Measurements from ENCODE around the gene MARCHF10. TPM values are rescaled to one million over a fixed set of nuclear protein-coding genes. Genes with fewer than 3 reads are reported as not detected.

MARCHF10 gene
- total and polyA plus RNA-seq, 9 donors = 0.06 to 6.5 (median 0.46) TPM; not detected in 3

- Histone ChIP-seq H3K36me3 (no peaks in the 10 kb centered on the region), H3K4me3 (no peak overlapping the region), H3K27ac (no peak overlapping the region), H3K9me3 (no peaks in the 10 kb centered on the region), H3K27me3 (no peaks in the 10 kb centered on the region), H3K4me1 (ENCODE audit: insufficient read depth) (peaks cover 5% of the 10 kb centered on the region)
- no peak for TF ChIP-seq POLR2A (IDR thresholded peaks at IDR 0.05)
- no peak for TF ChIP-seq CTCF (IDR thresholded peaks at IDR 0.05)
- no peak for TF ChIP-seq EP300 (IDR thresholded peaks at IDR 0.05)
- DNase-seq = no peak
- 81 to 90% (median 85%) methylated on average over 1 of the region's 1 CpG for WGBS, 3 donors
- intact Hi-C loops (cut with DNase I) = no loop called here
These were observed 88.5 kb downstream of the MARCHF10 start for GRCh38 chr17:62719586-62719985.

- no peak for DNase-seq
- TF ChIP-seq POLR2A (IDR thresholded peaks at IDR 0.05) (no peak), CTCF (IDR thresholded peaks at IDR 0.05) (no peak), EP300 (IDR thresholded peaks at IDR 0.05) (no peak)
- H3K27me3 ChIP-seq = no peaks in the 10 kb centered on the region
- peaks cover 5% of the 10 kb centered on the region for H3K4me1 ChIP-seq (ENCODE audit: insufficient read depth)
- 65 to 73% (median 66%) methylated on average over 11 of the region's 11 CpGs for WGBS, 3 donors
- H3K36me3 ChIP-seq = no peaks in the 10 kb centered on the region
- intact Hi-C loops (cut with DNase I) = no loop called here
- H3K9me3 ChIP-seq = no peaks in the 10 kb centered on the region
- H3K4me3 ChIP-seq = no peak overlapping the region
- H3K27ac ChIP-seq = no peak overlapping the region
These were observed 89.7 kb downstream of the MARCHF10 start for GRCh38 chr17:62718429-62718828.

GRCh38 chr17:62717889-62718288 lies 90.2 kb downstream of the MARCHF10 start:
- TF ChIP-seq CTCF (IDR thresholded peaks at IDR 0.05) (no peak), EP300 (IDR thresholded peaks at IDR 0.05) (no peak), POLR2A (IDR thresholded peaks at IDR 0.05) (no peak)
- Histone ChIP-seq H3K9me3 (no peaks in the 10 kb centered on the region), H3K36me3 (no peaks in the 10 kb centered on the region), H3K4me3 (no peak overlapping the region), H3K27ac (no peak overlapping the region), H3K27me3 (no peaks in the 10 kb centered on the region), H3K4me1 (ENCODE audit: insufficient read depth) (peaks cover 4% of the 10 kb centered on the region)
- intact Hi-C loops (cut with DNase I) = no loop called here
- no peak for DNase-seq
- WGBS, 3 donors = 91 to 94% (median 93%) methylated on average over 8 of the region's 8 CpGs

- Histone ChIP-seq H3K27ac (no peak overlapping the region), H3K36me3 (no peaks in the 10 kb centered on the region), H3K9me3 (no peaks in the 10 kb centered on the region), H3K27me3 (no peaks in the 10 kb centered on the region), H3K4me3 (no peak overlapping the region), H3K4me1 (ENCODE audit: insufficient read depth) (peaks cover 3% of the 10 kb centered on the region)
- intact Hi-C loops (cut with DNase I) = no loop called here
- DNase-seq = no peak
- TF ChIP-seq POLR2A (IDR thresholded peaks at IDR 0.05) (no peak), EP300 (IDR thresholded peaks at IDR 0.05) (no peak), CTCF (IDR thresholded peaks at IDR 0.05) (no peak)
- WGBS, 3 donors = 94 to 98% (median 95%) methylated on average over 6 of the region's 6 CpGs
These were observed 90.6 kb downstream of the MARCHF10 start for GRCh38 chr17:62717589-62717855.

Data from ovary (tissue), 9 donors.